OCI-LY7 (cell line): Measurements from ENCODE around the gene CMKLR1.

Experiments used
- CTCF ChIP-seq: fragments of 200-600 bp; sonication (generic); conservative IDR thresholded peaks from 2 replicates; pipeline ENCODE4 v1.5.1; 2014; ENCODE audit warnings: mild to moderate bottlenecking, antibody characterized with exemption, low read length, moderate library complexity, mixed read lengths
- EZH2phosphoT487 ChIP-seq: fragments of 200-600 bp; sonication (generic); IDR thresholded peaks from 2 replicates; pipeline ENCODE4 v1.6.1; 2018; ENCODE audit warnings: low read depth, borderline replicate concordance, mild to moderate bottlenecking, mixed run types, antibody characterized with exemption, low read length, moderate library complexity, mixed read lengths

GRCh38 chr12:108323581-108323980 is 15.5 kb downstream of the CMKLR1 start:
- TF ChIP-seq CTCF (no peak), EZH2phosphoT487 (no peak)
